ENCODE data around the gene SLC2A9. TPM values are rescaled to one million over a fixed set of nuclear protein-coding genes. Genes with fewer than 3 reads are reported as not detected.

The SLC2A9 gene
- total RNA-seq, 2 donors from 2014 or later, result 9.8 to 15.3 TPM

- DNase-seq (ENCODE audit: low spot score), result no peak
- no peak overlapping the region for H3K27ac ChIP-seq
- intact Hi-C loops (cut with DNase I), result no loop called here
- 76% methylated on average over 10 of the region's 10 CpGs for WGBS
- no peaks in the 10 kb centered on the region for H3K27me3 ChIP-seq (replicated peaks; ENCODE audit: insufficient read depth)
- H3K36me3 ChIP-seq, result no peaks in the 10 kb centered on the region
- H3K9me3 ChIP-seq, result no peaks in the 10 kb centered on the region
- no peak overlapping the region for H3K4me3 ChIP-seq
- H3K4me1 ChIP-seq (replicated peaks), result no peaks in the 10 kb centered on the region
- TF ChIP-seq POLR2A (IDR thresholded peaks at IDR 0.05) (no peak), CTCF (IDR thresholded peaks at IDR 0.05) (no peak), POLR2AphosphoS5 (IDR thresholded peaks at IDR 0.05) (no peak)
These were observed 10.6 kb upstream of the SLC2A9 start for GRCh38 chr4:10031668-10032590.

GRCh38 chr4:10030972-10031667, 9.8 kb upstream of the SLC2A9 start:
- TF ChIP-seq POLR2AphosphoS5 (IDR thresholded peaks at IDR 0.05), result no peak
- no peak for TF ChIP-seq CTCF (IDR thresholded peaks at IDR 0.05)
- no peak for TF ChIP-seq POLR2A (IDR thresholded peaks at IDR 0.05)
- WGBS, result 69% methylated on average over 7 of the region's 7 CpGs
- H3K4me3 ChIP-seq, result no peak overlapping the region
- DNase-seq (ENCODE audit: low spot score), result no peak
- no peak overlapping the region for H3K27ac ChIP-seq
- no peaks in the 10 kb centered on the region for H3K36me3 ChIP-seq
- H3K4me1 ChIP-seq (replicated peaks), result no peaks in the 10 kb centered on the region
- no peaks in the 10 kb centered on the region for H3K9me3 ChIP-seq
- intact Hi-C loops (cut with DNase I), result no loop called here
- H3K27me3 ChIP-seq (replicated peaks; ENCODE audit: insufficient read depth), result no peaks in the 10 kb centered on the region

- H3K4me1 ChIP-seq (replicated peaks), result no peaks in the 10 kb centered on the region
- H3K36me3 ChIP-seq, result no peaks in the 10 kb centered on the region
- intact Hi-C loops (cut with DNase I), result no loop called here
- no peak overlapping the region for H3K27ac ChIP-seq
- H3K4me3 ChIP-seq, result no peak overlapping the region
- TF ChIP-seq POLR2A (IDR thresholded peaks at IDR 0.05), result no peak
- TF ChIP-seq CTCF (IDR thresholded peaks at IDR 0.05), result no peak
- TF ChIP-seq POLR2AphosphoS5 (IDR thresholded peaks at IDR 0.05), result no peak
- H3K9me3 ChIP-seq, result no peaks in the 10 kb centered on the region
- DNase-seq (ENCODE audit: low spot score), result no peak
- WGBS, result 98% methylated on average over 4 of the region's 4 CpGs
- no peaks in the 10 kb centered on the region for H3K27me3 ChIP-seq (replicated peaks; ENCODE audit: insufficient read depth)
These were observed 8.1 kb upstream of the SLC2A9 start for GRCh38 chr4:10029403-10029802.

- no peak for DNase-seq (ENCODE audit: low spot score)
- Histone ChIP-seq H3K27ac (no peak overlapping the region), H3K27me3 (replicated peaks; ENCODE audit: insufficient read depth) (no peaks in the 10 kb centered on the region), H3K36me3 (no peaks in the 10 kb centered on the region), H3K4me1 (replicated peaks) (no peaks in the 10 kb centered on the region), H3K9me3 (no peaks in the 10 kb centered on the region), H3K4me3 (no peak overlapping the region)
- intact Hi-C loops (cut with DNase I), result no loop called here
- TF ChIP-seq CTCF (IDR thresholded peaks at IDR 0.05) (no peak), POLR2AphosphoS5 (IDR thresholded peaks at IDR 0.05) (no peak), POLR2A (IDR thresholded peaks at IDR 0.05) (no peak)
- 75% methylated on average over 4 of the region's 4 CpGs for WGBS
These were observed 7.6 kb upstream of the SLC2A9 start for GRCh38 chr4:10028910-10029309.
